GM10847 (cell line): Measurements from ENCODE around the gene FOXD3.

Experiments used
- POLR2A ChIP-seq: IDR thresholded peaks from 2 replicates; pipeline ENCODE4 v1.6.1; 2011; ENCODE audit not compliant: insufficient read length; ENCODE audit errors: extremely low read depth

Gene FOXD3

GRCh38 chr1:63317817-63318152 is 4.6 kb upstream of the FOXD3 start:
- no peak for TF ChIP-seq POLR2A

GRCh38 chr1:63318201-63318979 is 4.0 kb upstream of the FOXD3 start:
- TF ChIP-seq POLR2A = no peak

DNA sequence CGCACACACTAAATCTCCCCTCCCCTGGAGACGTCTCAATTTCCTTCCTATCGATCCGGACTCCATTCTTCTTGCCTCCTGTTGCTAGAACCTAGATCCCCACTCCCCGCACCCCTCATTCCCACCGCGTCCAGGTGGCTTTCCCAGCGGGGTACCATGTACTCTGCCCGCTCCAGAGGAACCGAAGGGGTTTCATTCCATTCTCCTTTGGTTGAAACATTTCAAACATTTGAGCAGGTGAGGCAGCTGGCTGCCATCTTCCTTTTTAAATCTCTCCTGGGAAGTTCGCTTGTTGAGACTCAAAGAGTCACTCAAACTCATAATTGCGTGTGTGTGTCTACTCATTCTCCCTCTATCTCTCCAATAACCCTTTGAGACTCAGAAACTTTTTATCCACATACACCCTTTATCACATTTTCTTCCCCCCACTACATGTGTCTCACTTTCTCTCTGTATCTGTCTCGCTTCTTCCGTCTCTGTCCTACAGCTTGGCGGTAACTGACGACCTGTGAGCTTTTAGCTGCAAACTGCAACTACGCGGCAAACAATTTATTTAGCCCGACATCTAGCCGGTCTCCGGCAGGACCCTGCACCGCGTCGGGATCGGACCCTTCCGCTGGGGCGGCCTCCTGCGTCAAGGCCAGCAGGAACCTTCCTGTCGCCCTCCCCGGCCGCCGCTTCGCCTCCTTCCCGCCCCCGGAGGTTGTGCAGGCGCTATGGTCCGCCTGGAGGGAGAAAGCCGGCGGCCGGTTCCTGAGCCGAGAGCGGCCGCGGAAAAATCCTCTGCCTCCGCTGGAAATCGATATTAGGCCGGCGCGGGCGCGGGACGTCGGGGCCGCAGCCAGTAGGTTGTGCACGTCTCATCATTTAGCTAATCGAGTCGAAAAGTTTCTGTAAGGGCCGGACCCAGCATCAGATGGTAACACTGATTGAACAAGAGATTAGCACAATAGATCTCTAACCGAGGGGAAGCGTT is 3.0 kb upstream of the FOXD3 start:
- no peak for TF ChIP-seq POLR2A

DNA sequence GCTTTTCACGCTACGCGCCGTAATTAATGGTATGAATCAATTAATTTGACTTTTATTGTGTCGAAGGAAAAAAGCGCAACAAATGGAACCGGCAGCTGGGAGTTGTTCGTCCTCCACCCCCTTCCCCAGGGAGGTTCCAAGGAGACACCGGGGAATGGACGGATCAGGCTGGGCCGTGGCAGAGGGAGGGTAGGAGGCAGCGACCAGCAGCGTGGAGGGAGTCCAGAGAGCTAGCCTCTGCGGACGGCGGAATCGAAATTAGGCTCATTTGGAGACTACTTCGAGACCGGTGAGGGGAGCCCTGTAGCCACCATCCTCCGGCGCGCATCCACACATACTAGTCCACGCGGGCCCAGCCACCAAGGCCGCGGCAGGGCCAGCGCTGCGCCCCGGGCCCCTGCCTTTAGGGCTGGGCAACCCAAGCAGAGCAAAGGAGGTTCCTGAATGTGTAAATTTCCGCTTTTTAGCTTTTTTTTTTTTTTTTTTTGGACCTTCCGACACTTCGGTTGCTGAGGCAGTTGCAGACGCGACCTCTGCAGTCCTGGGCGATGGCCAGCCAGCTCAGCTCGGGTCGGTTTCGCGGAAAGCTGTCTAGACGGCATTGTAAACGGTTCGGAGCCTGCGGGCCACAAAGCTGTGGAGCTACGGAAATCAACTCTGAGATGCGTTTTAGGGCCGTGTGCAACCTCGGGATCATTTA is 2.2 kb upstream of the FOXD3 start:
- no peak for TF ChIP-seq POLR2A

GRCh38 chr1:63321066-63321784 is 1.1 kb upstream of the FOXD3 start:
- no peak for TF ChIP-seq POLR2A

DNA sequence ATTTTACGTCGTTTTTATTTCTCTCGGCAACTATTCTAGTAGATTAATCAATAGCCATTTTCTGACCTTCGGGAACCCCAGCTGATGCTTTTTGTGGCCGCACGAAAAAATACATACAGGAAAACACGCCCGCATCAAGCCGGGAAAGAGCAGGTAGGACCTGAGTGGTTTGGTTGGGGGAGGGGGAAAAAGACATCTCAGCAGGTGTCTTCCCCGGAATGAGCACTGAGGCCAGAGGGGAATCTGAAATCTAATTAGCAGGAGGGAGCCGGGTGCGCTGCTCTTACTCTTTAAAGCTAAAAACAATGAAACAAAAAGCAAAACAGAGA is 618 bp upstream of the FOXD3 start:
- no peak for TF ChIP-seq POLR2A

DNA sequence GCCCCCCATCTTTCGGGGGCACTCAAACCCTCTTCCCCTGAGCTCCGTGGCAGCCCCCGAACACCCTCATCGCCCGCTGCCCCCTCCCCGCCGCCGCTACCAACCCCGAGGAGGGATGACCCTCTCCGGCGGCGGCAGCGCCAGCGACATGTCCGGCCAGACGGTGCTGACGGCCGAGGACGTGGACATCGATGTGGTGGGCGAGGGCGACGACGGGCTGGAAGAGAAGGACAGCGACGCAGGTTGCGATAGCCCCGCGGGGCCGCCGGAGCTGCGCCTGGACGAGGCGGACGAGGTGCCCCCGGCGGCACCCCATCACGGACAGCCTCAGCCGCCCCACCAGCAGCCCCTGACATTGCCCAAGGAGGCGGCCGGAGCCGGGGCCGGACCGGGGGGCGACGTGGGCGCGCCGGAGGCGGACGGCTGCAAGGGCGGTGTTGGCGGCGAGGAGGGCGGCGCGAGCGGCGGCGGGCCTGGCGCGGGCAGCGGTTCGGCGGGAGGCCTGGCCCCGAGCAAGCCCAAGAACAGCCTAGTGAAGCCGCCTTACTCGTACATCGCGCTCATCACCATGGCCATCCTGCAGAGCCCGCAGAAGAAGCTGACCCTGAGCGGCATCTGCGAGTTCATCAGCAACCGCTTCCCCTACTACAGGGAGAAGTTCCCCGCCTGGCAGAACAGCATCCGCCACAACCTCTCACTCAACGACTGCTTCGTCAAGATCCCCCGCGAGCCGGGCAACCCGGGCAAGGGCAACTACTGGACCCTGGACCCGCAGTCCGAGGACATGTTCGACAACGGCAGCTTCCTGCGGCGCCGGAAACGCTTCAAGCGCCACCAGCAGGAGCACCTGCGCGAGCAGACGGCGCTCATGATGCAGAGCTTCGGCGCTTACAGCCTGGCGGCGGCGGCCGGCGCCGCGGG is 837 bp downstream of the FOXD3 start:
- no peak for TF ChIP-seq POLR2A

DNA sequence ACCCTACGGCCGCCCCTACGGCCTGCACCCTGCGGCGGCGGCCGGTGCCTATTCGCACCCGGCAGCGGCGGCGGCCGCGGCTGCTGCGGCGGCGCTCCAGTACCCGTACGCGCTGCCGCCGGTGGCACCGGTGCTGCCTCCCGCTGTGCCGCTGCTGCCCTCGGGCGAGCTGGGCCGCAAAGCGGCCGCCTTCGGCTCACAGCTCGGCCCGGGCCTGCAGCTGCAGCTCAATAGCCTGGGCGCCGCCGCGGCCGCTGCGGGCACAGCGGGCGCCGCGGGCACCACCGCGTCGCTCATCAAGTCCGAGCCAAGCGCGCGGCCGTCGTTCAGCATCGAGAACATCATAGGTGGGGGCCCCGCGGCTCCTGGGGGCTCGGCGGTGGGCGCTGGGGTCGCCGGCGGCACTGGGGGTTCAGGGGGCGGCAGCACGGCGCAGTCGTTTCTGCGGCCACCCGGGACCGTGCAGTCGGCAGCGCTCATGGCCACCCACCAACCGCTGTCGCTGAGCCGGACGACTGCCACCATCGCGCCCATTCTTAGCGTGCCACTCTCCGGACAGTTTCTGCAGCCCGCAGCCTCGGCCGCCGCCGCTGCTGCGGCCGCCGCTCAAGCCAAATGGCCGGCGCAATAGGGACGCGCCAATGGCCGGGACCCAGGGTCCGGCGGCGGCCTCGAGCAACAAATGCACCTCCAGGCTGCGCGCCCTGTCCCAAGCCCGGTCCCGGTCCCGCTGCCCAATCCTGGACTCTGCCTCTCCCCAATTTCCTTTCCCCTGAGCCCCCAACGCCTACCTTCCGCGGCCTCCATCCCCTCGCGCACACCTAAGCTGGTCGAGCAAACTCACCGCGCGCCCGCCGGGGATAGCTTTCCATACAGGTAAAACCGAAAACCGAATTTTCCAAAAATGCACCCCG is 1.8 kb downstream of the FOXD3 start:
- no peak for TF ChIP-seq POLR2A

- TF ChIP-seq POLR2A = no peak
Measured at GRCh38 chr1:63324779-63325119, 2.4 kb downstream of the FOXD3 start.

GRCh38 chr1:63325279-63325985 is 3.1 kb downstream of the FOXD3 start:
- TF ChIP-seq POLR2A = no peak

DNA sequence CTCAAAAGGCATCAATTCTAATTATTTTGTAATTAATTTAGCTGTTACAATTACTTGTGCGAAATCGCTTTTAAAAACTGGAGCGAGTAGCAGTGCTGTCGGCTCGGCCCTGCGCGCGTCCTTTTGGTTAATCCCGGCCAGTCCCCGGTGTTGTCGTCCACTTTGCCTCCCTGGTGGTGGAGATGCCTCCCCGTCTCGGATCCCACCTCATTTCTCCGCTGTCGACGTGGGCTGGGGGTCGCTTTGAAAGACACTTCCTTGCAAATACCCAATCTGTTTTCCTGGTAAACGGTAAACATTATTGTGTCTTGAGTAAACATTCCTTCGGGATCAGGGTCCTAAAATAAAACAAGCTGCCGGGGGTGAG is 3.7 kb downstream of the FOXD3 start:
- no peak for TF ChIP-seq POLR2A

DNA sequence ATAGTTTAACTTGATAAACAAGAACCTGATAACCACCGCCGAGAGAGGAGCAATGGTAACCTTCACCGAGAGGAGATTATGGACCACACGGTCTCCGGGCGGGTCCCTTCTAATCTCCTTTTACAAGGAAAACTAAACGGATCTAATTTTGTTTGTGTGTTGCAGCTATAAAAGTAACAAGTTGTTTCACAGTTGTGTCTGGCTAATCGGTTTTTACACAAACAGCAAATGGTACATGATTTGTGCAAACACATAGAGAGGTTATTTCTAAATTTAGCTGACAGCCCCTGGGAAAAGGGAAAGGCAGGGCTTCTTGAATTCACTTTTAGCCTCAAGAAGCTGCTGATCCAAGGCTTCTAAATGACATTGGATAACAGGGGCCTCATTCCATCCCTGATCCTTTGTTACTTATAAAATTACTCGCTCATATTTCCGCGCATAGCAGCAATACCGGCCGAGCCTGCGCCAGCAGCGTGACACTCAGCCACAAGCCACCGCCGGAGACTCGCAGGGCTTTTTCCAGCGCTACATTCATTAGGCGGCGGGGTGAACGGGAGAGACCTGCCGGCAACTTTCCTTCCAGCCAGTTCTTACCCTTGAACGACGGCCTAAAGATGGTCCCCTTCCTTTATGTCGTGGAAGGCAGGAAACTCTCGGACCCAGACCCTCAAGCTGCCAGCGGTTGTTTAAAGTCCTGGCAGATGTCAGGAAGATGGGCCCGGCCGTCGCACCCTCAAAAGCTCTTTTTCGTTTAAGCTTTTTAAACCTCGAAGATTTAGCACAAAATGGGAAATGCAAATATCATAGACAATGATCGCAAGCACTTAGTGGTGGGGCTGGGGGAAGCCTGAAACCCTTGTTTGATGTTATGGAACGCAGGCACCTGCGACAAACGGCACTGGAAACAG is 4.4 kb downstream of the FOXD3 start:
- TF ChIP-seq POLR2A = no peak
